ENCODE data around the gene AGO3. TPM values are rescaled to one million over a fixed set of nuclear protein-coding genes. Genes with fewer than 3 reads are reported as not detected.
"Not testable (repeated sequence)": the region's sequence is repeated elsewhere in the genome, so short reads cannot be mapped to it uniquely, and the experiment has no call there.

AGO3 gene
- total RNA-seq: 41.8 TPM

GRCh38 chr1:35930593-35931445 lies at the start of gene AGO3:
Gene AGO3, plus strand, starts transcription at chr1:35931105. Its CDS starts 322 bp downstream, at chr1:35931427.
- DNase-seq (ENCODE audit: low spot score): peak; percentile 80

- DNase-seq (ENCODE audit: low spot score): no peak
Measured at GRCh38 chr1:35881850-35882273, 49.0 kb upstream of the AGO3 start.

GRCh38 chr1:35882586-35882944 lies 48.3 kb upstream of the AGO3 start:
- DNase-seq (ENCODE audit: low spot score): peak; percentile 46

- peak; percentile 94 for DNase-seq (ENCODE audit: low spot score)
Measured at GRCh38 chr1:35882945-35883634, 47.8 kb upstream of the AGO3 start, which contains the start of gene AGO1. Gene AGO1, plus strand, starts transcription at chr1:35883209. Its CDS starts 213 bp downstream, at chr1:35883422.

- peak; percentile 49 for DNase-seq (ENCODE audit: low spot score)
Measured at GRCh38 chr1:35883635-35884101, 47.2 kb upstream of the AGO3 start.

- DNase-seq (ENCODE audit: low spot score): no peak
Measured at GRCh38 chr1:35884934-35885333, 46.0 kb upstream of the AGO3 start.

- no peak for DNase-seq (ENCODE audit: low spot score)
Measured at GRCh38 chr1:35885961-35886558, 44.8 kb upstream of the AGO3 start.

- DNase-seq (ENCODE audit: low spot score): no peak
Measured at GRCh38 chr1:35886577-35887431, 44.1 kb upstream of the AGO3 start.

GRCh38 chr1:35887508-35887907 lies 43.4 kb upstream of the AGO3 start:
- DNase-seq (ENCODE audit: low spot score): no peak

- DNase-seq (ENCODE audit: low spot score): no peak
Measured at GRCh38 chr1:35888255-35888654, 42.6 kb upstream of the AGO3 start.

- not testable (repeated sequence) for DNase-seq (ENCODE audit: low spot score)
Measured at GRCh38 chr1:35888981-35889380, 41.9 kb upstream of the AGO3 start.

- no peak for DNase-seq (ENCODE audit: low spot score)
Measured at GRCh38 chr1:35893051-35893879, 37.6 kb upstream of the AGO3 start.

- DNase-seq (ENCODE audit: low spot score): no peak
Measured at GRCh38 chr1:35894183-35894582, 36.7 kb upstream of the AGO3 start.

- no peak for DNase-seq (ENCODE audit: low spot score)
Measured at GRCh38 chr1:35894656-35895055, 36.2 kb upstream of the AGO3 start.

- no peak for DNase-seq (ENCODE audit: low spot score)
Measured at GRCh38 chr1:35899941-35900340, 31.0 kb upstream of the AGO3 start.

- no peak for DNase-seq (ENCODE audit: low spot score)
Measured at GRCh38 chr1:35901235-35901634, 29.7 kb upstream of the AGO3 start.

GRCh38 chr1:35902671-35903070 lies 28.2 kb upstream of the AGO3 start:
- no peak for DNase-seq (ENCODE audit: low spot score)

- DNase-seq (ENCODE audit: low spot score): no peak
Measured at GRCh38 chr1:35914717-35915116, 16.2 kb upstream of the AGO3 start.

GRCh38 chr1:35915693-35916092 lies 15.2 kb upstream of the AGO3 start:
- DNase-seq (ENCODE audit: low spot score): no peak

- no peak for DNase-seq (ENCODE audit: low spot score)
Measured at GRCh38 chr1:35923791-35924221, 7.1 kb upstream of the AGO3 start.

GRCh38 chr1:35924838-35925237 lies 6.1 kb upstream of the AGO3 start:
- no peak for DNase-seq (ENCODE audit: low spot score)
